GM18508 (cell line): ENCODE measurements around the gene MRO.
"Not testable (repeated sequence)": the region's sequence is repeated elsewhere in the genome, so short reads cannot be mapped to it uniquely, and the experiment has no call there.

Experiments used
- ATAC-seq: cut with Tn5 transposase; IDR thresholded peaks from one replicate; pipeline ENCODE4 v1.9.1; 2021; ENCODE audit warnings: moderate number of reproducible peaks; ENCODE audit not compliant: insufficient read depth, unreplicated experiment

The MRO gene

DNA sequence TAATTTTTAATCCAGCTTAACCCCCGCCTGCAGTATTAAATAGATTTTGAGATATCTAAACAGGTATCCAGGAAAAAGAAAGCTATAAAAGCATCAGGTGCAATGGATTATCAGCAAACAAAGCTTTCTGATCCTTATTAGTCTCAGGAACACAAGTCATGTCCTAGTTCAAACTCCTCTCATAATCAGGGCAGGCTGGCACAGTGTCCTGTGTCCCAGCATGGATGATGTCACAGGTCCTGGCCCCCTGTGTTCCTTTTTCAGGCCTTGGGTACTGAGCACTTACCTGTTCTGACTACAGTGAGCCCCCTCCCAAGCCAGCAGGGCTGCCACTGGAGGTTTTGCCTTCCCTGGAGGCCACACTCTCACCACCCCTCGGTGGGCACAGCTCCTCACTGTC lies 19.5 kb upstream of the MRO start:
- ATAC-seq, result no peak

DNA sequence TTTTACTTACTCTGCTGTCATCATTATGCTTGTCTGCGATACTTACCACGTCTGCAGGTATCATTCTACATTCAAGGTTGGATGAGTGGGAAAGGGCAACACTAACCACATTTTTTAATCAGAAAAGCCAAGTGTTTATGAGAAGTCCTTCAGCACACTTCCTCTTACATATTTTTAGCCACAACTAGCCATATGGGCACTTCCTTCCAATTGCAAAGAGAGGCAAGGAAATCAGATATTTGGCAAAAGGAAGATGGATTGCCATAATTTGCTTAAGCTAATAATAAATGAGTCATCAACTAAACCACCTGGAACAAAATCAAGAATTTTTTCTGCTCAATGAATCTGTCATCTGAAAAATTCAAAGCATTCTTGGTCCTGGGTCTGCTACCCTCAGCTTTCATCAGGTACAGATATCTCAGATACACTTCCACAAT lies 16.7 kb upstream of the MRO start:
- no peak for ATAC-seq

DNA sequence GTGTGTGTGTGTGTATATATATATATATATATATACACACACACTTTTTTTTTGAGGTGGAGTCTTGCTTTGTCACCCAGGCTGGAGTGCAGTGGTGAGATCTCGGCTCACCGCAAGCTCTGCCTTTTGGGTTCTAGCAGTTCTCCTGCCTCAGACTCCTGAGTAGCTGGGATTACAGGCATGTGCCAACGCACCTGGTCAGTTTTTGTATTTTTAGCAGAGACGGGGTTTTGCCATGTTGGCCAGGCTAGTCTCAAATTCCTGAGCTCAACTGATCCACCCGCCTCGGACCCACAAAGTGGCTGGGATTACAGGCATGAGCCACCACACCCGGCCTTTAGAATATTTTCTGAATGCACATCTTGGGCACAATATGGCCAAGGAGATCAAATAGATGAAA lies 13.7 kb upstream of the MRO start:
- ATAC-seq, result not testable (repeated sequence)

DNA sequence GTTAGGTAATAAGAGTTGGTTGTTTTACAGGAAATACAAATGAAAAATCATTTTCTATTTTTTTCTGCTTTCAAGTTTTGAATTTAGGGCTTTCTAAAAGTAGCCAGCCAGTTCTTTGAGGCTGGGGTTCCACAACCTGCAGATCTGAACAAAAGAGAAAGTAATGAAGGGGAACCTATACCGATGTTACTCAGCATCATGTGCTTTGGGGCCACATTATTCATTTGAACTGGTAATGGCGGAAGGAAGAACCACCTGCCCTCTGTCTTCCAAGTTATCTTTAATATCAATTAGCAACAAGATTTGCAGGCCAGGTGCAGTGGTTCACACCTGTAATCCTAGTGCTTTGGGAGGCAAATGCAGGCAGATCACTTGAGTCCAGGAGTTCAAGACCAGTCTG lies 12.9 kb upstream of the MRO start:
- peak; percentile 53 for ATAC-seq

DNA sequence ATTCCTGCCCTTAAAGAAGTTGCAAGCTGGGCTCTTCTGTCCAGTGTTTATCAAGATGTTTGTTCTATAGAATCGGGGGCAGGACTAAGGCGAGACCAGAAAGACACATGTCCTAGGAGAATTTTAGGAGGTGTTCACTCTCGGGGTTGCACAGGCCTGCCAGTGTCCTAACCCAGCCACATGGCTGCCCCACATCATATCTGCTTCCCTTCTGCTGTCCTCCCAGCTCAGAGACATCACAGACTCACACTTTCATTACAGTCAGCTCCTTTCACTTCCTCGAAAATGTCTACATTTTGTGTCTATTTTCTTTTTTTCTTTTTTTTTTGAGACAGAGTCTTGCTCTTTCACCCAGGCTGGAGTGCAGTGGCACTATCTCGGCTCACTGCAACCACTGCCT lies 10.7 kb upstream of the MRO start:
- peak; percentile 50 for ATAC-seq

DNA sequence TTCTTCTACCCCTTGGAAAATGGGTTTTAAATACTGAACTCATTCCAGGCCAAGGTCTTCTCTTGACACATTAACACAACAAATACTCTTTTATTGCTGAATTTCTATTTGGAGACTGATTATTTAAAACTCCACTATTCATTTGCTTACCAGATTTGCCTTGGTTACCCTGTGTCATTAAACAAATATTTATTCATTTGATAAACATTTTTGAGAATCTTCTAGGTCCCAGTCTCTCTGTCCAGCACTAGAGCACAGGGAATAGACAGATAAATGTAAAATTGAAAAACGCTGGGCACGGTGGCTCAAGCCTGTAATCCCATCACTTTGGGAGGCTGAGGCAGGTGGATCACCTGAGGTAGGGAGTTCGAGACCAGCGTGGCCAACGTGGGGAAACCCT lies 9.8 kb upstream of the MRO start:
- no peak for ATAC-seq

DNA sequence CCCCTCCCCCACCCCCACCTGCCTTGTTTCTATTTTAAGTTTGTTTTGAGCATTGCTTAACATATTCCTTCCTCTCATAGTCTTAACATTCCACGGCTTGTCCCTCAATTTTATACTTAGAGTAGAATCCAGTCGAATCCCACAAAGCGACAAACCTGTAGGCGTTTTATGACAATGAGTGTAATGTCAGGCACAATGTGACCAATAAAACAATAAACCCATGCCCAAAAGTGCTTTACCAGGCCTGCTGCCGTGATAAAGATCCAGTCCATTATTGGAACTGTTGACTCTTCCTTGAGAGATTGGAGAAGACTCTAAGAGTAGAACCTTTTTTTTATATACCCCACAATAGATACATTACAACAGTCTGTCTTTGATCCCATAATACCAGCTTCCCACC lies 6.2 kb upstream of the MRO start:
- ATAC-seq, result no peak

DNA sequence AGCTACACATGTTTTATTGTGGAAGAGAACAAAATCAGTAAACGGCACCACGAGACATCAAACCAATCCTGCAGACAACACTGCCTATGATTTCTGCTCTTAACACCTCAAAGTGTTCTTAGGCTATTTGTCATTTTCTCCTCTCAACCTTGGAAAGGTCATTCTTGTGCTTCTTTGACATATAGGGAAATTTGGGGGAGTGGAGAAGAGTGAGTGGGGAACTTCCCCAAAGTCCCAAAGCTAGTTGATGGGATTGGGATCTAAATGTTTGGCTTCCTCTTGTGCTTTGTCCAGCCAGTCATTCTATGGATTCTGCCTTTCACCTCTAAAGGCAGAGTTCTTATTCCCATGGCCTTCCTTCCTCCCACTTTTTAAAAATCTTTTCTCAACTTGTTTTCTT lies 5.8 kb upstream of the MRO start:
- ATAC-seq, result no peak

DNA sequence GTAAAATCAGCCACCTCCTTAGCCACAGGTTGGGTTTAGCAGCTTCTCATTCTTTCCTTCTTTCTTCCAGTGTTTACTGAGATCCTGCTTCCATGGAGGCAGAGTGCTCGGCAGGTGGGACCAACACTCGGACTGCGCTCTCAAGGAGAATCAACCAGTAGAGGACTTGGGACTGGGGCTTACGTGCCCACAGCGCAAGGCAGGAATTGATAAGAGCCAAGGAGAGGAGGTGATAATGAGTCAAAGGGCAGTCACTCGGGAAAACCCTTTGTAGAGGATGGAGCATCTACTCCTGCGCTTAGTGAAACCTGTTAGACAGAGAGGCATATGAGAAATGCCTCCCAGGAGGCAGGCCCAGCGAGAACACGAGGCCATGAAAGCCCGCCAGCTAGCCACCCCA lies 2.9 kb upstream of the MRO start:
- ATAC-seq, result no peak

DNA sequence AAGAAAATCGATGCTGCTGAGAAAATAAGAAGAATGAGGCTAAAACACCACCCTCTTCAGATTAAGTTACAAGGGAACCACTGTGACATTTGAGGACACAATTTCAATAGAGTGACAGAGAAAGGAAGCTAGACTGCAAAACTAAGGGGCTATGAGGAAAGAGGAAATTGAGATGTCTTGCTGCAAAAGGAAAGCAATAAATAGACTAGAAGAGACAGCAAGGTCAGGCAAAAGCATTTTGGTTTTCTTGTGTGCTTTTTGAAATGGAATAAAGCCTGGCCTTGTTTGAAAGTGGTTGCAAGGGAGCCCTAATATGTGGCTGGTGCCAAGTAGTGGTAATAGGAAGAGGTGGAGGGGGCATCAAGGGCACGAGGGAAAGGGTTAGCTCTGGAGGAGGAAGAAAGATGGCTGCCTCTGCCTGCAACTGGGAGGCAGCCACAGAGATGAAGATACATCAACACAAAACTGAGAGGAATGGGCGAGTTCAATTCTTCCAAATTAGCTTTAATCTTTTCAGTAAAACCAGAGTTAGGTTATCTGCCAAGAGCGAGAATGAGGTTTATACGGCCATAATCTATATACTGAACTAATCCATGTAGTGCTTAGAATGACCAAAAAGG lies 1.2 kb upstream of the MRO start:
- no peak for ATAC-seq

DNA sequence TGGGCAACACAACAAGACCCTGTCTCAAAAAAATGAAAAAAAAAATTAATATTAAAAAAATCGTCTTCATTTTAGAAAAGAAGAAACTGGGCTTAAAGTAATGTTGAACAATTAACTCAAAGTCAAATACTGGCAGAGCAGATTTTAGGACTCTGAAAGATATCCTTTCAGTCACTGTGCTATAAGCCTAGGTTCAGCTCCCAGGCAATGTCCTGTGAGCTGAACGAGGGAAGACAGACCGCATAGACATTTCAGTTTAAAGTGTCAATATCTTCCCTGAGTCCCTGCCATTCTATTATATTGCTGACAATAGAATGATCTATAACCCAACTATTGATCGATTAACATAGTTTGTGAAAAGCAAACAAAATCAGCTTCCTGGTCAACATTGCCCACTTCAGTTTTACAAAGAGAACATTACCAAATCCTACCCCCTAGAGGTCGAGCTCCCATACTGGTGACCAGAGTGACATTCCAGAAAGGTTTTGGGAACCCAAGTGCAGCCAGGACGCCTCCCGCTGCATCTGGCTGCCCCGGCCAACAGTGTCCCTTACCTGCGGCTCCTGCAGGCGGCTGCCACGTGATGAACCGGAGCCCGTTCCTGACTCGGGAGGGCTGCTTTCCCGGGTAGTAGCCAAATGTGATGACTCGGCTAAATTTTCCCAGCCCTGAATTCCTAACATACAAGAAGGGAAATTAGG lies 639 bp downstream of the MRO start:
- ATAC-seq, result no peak

DNA sequence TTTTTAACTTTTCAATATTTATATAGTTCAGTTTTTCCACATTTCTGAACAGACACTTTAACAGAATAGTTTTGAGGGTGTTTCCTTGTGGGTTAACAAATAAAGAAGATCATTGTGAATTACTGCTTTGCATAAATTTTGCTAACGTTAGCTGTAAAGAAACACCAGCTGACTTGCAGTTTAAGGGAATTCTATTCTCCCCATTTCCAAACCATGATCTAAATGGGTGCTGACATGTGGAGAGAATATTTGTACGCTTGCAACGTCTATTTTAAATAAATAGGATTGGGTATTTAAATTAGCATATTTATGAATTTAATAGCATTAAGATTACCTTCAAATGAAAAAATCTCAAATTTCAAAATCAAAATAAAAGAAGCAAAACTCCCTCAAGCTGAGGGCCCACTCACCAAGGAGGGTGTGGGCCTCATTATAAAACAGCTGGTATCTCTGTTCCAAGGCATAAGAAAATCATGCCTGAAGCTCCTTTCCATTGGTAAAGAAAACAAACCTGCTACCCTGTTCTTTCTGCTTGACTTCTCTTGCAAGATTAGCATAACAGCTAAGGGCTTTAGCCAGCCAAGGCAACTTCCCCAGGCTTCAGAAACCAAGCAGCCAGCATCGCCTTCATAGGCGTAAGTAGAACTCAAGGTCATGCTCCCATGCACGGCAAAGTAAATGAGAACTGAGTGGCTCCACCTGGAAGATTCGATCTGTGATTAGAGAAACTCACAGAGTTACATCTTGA lies 3.2 kb downstream of the MRO start:
- no peak for ATAC-seq

DNA sequence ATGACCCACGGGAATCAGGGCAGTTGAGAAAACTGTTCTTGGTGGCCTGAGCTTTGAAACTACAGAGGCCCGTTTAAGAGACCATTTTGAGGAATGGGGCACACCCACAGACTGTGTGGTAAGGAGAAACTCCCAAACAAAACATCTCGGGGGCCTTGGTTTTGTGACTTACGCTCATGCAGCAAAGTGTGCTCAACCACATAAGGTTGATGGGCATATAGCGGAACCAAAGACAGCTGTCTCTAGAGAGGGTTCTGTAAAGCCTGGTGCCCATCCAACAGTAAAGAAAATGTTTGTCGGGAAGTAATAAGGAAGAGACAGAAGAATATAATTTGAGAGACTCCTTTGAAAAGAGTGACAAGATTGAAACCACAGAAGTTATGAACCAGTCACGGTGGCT lies 5.4 kb downstream of the MRO start:
- ATAC-seq, result no peak

DNA sequence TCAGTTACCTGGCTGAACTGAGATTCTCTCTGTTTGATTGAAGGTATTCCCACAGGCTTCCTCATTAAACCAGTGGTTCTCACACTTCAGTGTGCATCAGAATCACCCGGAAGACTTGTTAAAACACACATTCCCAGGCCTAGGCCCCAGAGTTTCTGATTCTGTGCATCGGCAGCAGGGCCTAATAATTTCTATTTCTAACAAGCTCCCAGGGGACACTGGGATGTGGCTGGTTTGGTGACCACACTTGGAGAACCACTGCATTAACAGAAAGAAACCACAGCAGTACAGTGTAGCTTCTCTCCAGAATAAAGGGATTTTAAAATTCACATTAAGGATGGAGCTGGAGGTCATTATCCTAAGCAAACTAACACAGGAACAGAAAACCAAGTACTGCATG lies 6.5 kb downstream of the MRO start:
- no peak for ATAC-seq

DNA sequence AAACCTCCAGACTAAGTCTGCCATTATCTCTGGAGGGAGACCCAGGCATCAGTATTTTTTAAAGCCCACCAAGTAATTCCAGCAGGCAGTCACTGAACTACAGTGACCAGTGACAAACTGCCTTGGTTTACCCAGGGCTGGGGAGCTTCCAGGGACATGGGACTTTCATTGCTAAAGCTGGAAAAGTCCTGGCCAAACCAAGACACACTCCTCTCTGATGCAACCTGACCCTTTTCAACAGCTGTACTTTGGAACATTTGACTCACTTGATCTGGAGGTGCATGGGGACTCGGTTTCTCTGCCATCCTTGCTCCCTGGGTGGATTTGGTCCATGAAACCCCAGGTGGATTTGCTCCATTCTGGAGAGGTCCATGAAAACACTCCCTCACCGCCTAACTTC lies 7.0 kb downstream of the MRO start:
- ATAC-seq, result no peak

DNA sequence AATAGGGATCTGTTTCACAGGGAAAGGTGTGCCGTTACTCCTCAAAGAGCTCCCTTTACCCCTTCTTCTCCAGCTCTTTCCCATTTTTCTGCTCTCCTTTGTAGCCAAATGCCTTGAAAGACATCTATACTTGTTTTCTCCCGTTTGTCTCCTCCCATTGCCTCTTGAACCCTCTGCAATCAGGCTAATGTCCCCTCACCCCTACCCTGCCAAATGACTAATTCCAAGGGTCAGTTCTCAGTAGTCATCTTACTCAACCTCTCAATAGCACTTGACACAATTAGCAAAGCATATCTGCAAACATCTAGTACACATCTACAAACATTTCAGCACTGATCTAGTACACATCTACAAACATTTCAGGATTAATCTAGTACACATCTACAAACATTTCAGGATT lies 12.6 kb downstream of the MRO start:
- no peak for ATAC-seq

DNA sequence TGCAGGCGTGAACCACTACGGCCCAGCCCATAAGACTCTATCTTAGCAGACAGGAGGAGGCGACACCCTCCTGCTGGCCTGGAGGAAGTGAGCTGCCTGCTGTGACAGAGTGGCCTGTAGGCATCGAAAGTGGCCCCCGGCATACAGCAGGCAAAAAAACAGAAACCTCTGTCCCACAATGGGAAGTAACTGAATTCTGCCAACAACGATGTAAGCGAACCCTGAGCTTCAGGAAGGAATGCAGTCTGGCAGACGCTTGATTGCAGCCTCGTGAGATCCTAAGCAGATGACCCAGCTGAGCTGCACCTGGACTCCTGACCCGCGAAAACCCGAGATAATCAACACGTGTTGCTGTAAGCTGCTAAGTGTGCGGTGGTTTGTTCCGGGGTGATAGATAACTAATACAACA lies 13.6 kb downstream of the MRO start:
- ATAC-seq, result no peak

DNA sequence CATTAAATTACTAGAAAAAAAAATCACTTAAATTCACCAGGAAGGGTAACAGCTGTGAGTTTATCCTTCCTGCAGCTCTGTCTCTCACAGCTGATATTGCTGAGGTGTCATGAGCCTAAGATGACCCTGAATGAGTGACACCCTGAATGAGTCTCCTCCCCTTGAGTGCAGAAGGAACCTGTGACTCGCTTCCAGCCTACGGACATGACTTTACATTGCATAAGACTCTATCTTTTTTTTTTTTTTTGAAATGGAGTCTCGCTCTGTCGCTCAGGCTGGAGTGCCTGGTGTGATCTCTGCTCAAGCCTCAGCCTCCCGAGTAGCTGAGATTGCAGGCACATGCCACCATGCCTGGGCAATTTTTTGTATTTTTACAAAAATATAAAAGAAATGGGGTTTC lies 14.1 kb downstream of the MRO start:
- no peak for ATAC-seq

DNA sequence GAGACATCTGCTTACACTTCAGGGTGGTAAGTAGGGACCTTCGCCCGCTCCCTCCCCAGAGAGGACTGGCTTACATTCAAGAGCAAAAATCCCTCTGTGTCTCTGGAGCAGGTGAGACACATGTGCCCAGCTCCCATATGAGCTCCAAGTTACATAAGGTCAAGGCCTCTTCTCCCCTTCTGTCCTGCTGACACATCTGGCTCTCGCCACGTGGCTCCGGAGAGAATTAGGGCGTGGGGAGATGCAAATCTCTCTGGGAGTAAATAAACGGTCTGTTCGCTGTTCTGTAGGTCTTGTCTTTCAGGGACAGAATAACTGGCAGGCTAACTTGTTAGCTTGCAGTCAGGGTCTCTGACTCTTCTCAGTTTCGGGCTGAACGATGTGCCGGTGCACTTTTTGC lies 16.2 kb downstream of the MRO start:
- ATAC-seq, result no peak

DNA sequence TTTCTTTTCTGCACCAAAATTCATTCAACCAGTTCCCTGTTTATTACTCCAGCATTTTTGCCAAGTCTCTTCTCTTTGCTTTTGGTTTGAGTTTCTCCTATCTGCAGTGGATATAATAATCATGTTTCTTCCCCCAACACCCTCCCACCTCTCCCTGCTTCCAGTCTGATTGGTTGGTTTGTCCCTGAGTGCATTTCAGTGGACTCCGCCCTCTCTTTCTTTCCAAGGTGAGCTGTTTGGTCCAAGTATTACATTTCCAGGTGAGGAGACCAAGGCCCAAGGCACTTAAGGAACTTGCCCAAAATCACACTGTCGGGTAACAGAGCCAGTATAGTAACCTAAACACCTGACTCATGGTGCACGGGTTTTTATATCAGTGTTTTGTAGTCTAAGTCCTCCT lies 17.7 kb downstream of the MRO start:
- no peak for ATAC-seq

DNA sequence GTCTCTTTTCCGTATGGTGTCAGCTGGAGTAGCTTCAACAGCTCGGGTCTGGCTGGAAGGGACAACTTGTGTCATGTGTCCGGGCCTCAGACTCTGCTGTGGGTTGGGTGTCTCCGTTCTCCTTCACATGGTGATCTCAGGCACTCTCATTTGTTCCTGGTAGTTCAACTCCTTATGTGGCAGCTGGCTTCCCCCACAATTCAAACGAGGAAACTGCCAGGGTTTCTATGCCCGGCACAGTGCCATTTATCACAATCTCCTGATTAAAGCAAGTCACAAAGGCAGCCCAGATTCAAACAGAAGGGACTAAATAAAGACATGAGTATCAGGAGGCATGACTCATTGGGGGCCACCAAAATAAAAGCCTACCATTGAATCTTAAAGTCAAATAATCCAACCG lies 22.7 kb downstream of the MRO start:
- no peak for ATAC-seq

DNA sequence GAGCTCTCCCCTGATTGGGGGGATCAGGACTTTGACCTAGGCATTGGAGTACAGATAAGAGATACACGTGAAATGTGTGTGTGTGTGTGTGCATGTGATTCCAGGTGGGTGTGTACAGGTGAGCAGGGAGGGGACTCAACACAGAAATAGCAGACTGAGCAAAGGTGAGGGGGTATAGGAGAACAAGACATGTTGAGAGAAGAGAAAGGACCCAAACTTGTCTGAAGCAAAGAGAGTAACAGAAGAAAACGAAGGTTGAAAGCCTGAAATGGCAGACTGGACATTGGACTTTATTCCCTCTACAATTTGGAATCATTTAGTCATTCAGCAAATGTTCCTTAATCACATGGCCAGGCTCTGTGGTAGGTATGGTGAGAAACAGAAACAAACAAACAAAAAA lies 23.3 kb downstream of the MRO start:
- no peak for ATAC-seq
